IMR-90 (cell line): Measurements from ENCODE around the gene GRB2. TPM values are rescaled to one million over a fixed set of nuclear protein-coding genes. Genes with fewer than 3 reads are reported as not detected.

ENCODE experiments used
- ATAC-seq: fragments of 200-7000 bp; cut with Tn5 transposase; 2 replicates; pipeline ENCODE4 v1.9.1; 2020; ENCODE audit warnings: low read depth, mild to moderate bottlenecking, moderate library complexity
- BruUV-seq: library from RNA; stranded (reverse); fragments of 400-500 nt; replicated peaks from 2 replicates; lab custom pipeline; 2021; lab: Mats Ljungman, UMichigan
- CTCF ChIA-PET: fragments of 300-600 bp; formaldehyde crosslinking; extraction: SDS; loops from one replicate; lab custom pipeline; 2021; ENCODE audit warnings: antibody characterized with exemption; lab: Yijun Ruan, JAX
- POLR2A ChIA-PET: fragments of 300-600 bp; sonication (Branson Sonifier 250); formaldehyde crosslinking; loops from one replicate; lab custom pipeline; 2022; ENCODE audit warnings: antibody characterized with exemption; ENCODE audit not compliant: unreplicated experiment; lab: Charles Lee
- DNase-seq: peaks from one replicate; pipeline ENCODE4 v3.0.0; 2013
- H2AFZ ChIP-seq: replicated peaks from 2 replicates; pipeline ENCODE3; 2013; ENCODE audit warnings: low read length, mild to moderate bottlenecking; ENCODE audit not compliant: poor library complexity
- H2AK5ac ChIP-seq: 2 replicates; pipeline ENCODE4 v1.6.1; 2013; ENCODE audit warnings: low read depth, low read length, inconsistent platforms
- H2AK9ac ChIP-seq: replicated peaks from 2 replicates; pipeline ENCODE3; 2013; ENCODE audit warnings: mild to moderate bottlenecking, low read depth, low read length, moderate library complexity; ENCODE audit not compliant: poor library complexity
- H2BK120ac ChIP-seq: 2 replicates; pipeline ENCODE4 v1.6.1; 2013; ENCODE audit warnings: low read depth, low read length, inconsistent platforms
- H2BK15ac ChIP-seq: 3 replicates; pipeline ENCODE4 v1.6.1; 2013; ENCODE audit warnings: low read depth, low read length, inconsistent platforms
- H2BK20ac ChIP-seq: 2 replicates; pipeline ENCODE4 v1.6.1; 2013; ENCODE audit warnings: low read depth, mild to moderate bottlenecking, inconsistent platforms, low read length, moderate library complexity
- H2BK5ac ChIP-seq: 2 replicates; pipeline ENCODE4 v1.6.1; 2013; ENCODE audit warnings: mild to moderate bottlenecking, low read depth, low read length, inconsistent platforms; ENCODE audit not compliant: poor library complexity, severe bottlenecking
- H3K14ac ChIP-seq: replicated peaks from 2 replicates; pipeline ENCODE4 v1.6.1; 2013; ENCODE audit warnings: low read depth, low read length, inconsistent platforms
- H3K18ac ChIP-seq: 2 replicates; pipeline ENCODE4 v1.6.1; 2013; ENCODE audit warnings: low read depth, low read length, control low read depth
- H3K23ac ChIP-seq: 2 replicates; pipeline ENCODE4 v1.6.1; 2013; ENCODE audit warnings: low read depth, low read length, inconsistent platforms
- H3K27ac ChIP-seq: 2 replicates; pipeline ENCODE4 v1.5.1; 2013; ENCODE audit warnings: mild to moderate bottlenecking, control low read depth, low read length; ENCODE audit not compliant: insufficient read depth
- H3K27me3 ChIP-seq: 2 replicates; pipeline ENCODE4 v1.6.1; 2013; ENCODE audit warnings: low read length; ENCODE audit not compliant: control insufficient read depth, insufficient read depth
- H3K36me3 ChIP-seq: 2 replicates; pipeline ENCODE4 v1.6.1; 2013; ENCODE audit warnings: low read length, mixed read lengths; ENCODE audit not compliant: control insufficient read depth, insufficient read depth
- H3K4ac ChIP-seq: 2 replicates; pipeline ENCODE4 v1.6.1; 2013; ENCODE audit warnings: low read depth, low read length, inconsistent platforms
- H3K4me1 ChIP-seq: 2 replicates; pipeline ENCODE4 v1.6.1; 2013; ENCODE audit warnings: low read length, mixed read lengths; ENCODE audit not compliant: control insufficient read depth, insufficient read depth
- H3K4me2 ChIP-seq: 2 replicates; pipeline ENCODE4 v1.6.1; 2013; ENCODE audit warnings: low read depth, mild to moderate bottlenecking, control low read depth, low read length, moderate library complexity
- H3K4me3 ChIP-seq: 2 replicates; pipeline ENCODE4 v1.5.1; 2013; ENCODE audit warnings: low read depth, mild to moderate bottlenecking, control low read depth, low read length, moderate library complexity; ENCODE audit not compliant: insufficient read depth
- H3K56ac ChIP-seq: 2 replicates; pipeline ENCODE4 v1.6.1; 2013; ENCODE audit warnings: low read length, inconsistent platforms; ENCODE audit not compliant: insufficient read depth; ENCODE audit errors: extremely low read depth
- H3K79me1 ChIP-seq, 2 experiments: 2 replicates each; pipeline ENCODE4 v1.6.1; 2013; ENCODE audit warnings: low read length in 2 of 2, inconsistent platforms in 1 of 2, low read depth in 1 of 2
- H3K9ac ChIP-seq: 2 replicates; pipeline ENCODE4 v1.6.1; 2013; ENCODE audit warnings: low read depth, low read length, control low read depth
- H3K9me1 ChIP-seq: 2 replicates; pipeline ENCODE4 v1.6.1; 2013; ENCODE audit warnings: low read length, inconsistent platforms; ENCODE audit not compliant: insufficient read depth
- H3K9me3 ChIP-seq: 2 replicates; pipeline ENCODE4 v1.6.1; 2013; ENCODE audit warnings: low read length; ENCODE audit not compliant: control insufficient read depth, insufficient read depth
- H4K20me1 ChIP-seq: 2 replicates; pipeline ENCODE4 v1.6.1; 2013; ENCODE audit warnings: low read length, inconsistent platforms; ENCODE audit not compliant: insufficient read depth
- H4K5ac ChIP-seq: 2 replicates; pipeline ENCODE4 v1.6.1; 2013; ENCODE audit warnings: mild to moderate bottlenecking, low read depth, low read length, control low read depth
- H4K8ac ChIP-seq, 2 experiments: 2 replicates each; pipeline ENCODE4 v1.6.1; 2013; ENCODE audit warnings: low read depth in 2 of 2, low read length in 2 of 2, control low read depth in 1 of 2, inconsistent platforms in 1 of 2
- H4K91ac ChIP-seq: 2 replicates; pipeline ENCODE4 v1.6.1; 2013; ENCODE audit warnings: low read depth, low read length, inconsistent platforms; ENCODE audit not compliant: insufficient read depth
- BHLHE40 ChIP-seq: fragments of 150-350 bp; IDR thresholded peaks from 2 replicates; pipeline ENCODE4 v1.6.1; 2016; ENCODE audit warnings: mild to moderate bottlenecking, low read depth, low read length
- FOS ChIP-seq: fragments of 150-350 bp; IDR thresholded peaks from 2 replicates; pipeline ENCODE4 v1.6.1; 2016; ENCODE audit warnings: low read depth, low read length
- WGBS, 2 experiments: methylation state at CpG; one replicate each; pipeline versions ENCODE4 v1.1.5 to v1.1.7; 2013; ENCODE audit warnings: missing lambda C conversion rate in 2 of 2; ENCODE audit not compliant: insufficient read length in 1 of 2; ENCODE audit errors: extremely low coverage in 2 of 2; 5-methylcytosine and 5-hydroxymethylcytosine counted together
- dilution Hi-C: fragments of 300-500 bp; cut with HindIII; formaldehyde crosslinking; loops from one replicate; pipeline ENCODE4 v1.14.3; 2018; ENCODE audit warnings: low sequenced_read_pairs; ENCODE audit not compliant: unreplicated experiment
- in situ Hi-C: fragments of 300-500 bp; cut with MboI; formaldehyde crosslinking; loops from 3 replicates; pipeline ENCODE4 v1.14.3; 2019; ENCODE audit warnings: low sequenced_read_pairs, inconsistent platforms, mixed read lengths
- intact Hi-C: fragments of 100-400 bp; cut with micrococcal nuclease; formaldehyde crosslinking; loops from 2 replicates; pipeline ENCODE4 v1.10.0; 2022
- polyA plus RNA-seq, 3 experiments: library from polyadenylated mRNA; depleted of rRNA; stranded (reverse); fragments of >200 nt; gene quantifications; 2 replicates each; pipeline ENCODE4 v1.2.3, GENCODE V29; 2012; ENCODE audit warnings: low replicate concordance in 1 of 3
- total RNA-seq: library from RNA; depleted of rRNA; stranded (reverse); fragments of >200 nt; gene quantifications from 2 replicates; pipeline ENCODE4 v1.2.3, GENCODE V29; 2012
- TF ChIP-seq, protein P1 (sequence below): conservative IDR thresholded peaks from 2 replicates; pipeline ENCODE4 v1.5.1; 2012; ENCODE audit warnings: mild to moderate bottlenecking, low read depth, low read length, improper control_type of control experiment

GRB2 gene
- total and polyA plus RNA-seq, 2 of the 4 experiments (the other 2 are of a cell fraction): 49.3 to 62.1 TPM

DNA sequence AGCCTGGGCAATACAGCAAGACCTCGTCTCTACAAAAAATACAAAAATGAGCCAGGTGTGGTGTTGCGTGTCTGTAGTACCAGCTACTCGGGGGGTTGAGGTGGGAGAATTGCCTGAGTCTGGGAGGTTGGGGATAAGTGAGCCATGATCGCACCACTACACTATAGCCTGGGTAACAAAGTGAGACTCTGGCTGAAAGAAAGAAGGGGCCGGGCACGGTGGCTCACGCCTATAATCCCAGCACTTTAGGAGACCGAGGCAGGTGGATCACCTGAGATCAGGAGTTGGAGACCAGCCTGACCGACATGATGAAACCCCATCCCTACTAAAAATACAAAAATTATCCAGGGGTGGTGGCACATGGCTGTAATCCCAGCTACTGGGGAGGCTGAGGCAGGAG lies 10.5 kb upstream of the GRB2 start:
- H4K8ac ChIP-seq: no peak overlapping the region
- H2BK15ac ChIP-seq: no peak overlapping the region
- H3K27me3 ChIP-seq: peaks cover 7% of the 10 kb centered on the region
- H3K27ac ChIP-seq: no peak overlapping the region
- H3K9ac ChIP-seq: no peak overlapping the region
- ATAC-seq: no peak
- no peaks in the 10 kb centered on the region for H3K36me3 ChIP-seq
- H3K18ac ChIP-seq: no peak overlapping the region
- in situ Hi-C loops: loop anchor here (25.0 kb wide), 1 partner anchor 354 kb away; no protein-coding TSS in a partner anchor
- no peak overlapping the region for H4K5ac ChIP-seq
- no CpG with 5 or more reads among the region's 9 CpGs for WGBS, 2 experiments
- H2BK20ac ChIP-seq: no peak overlapping the region
- no peaks in the 10 kb centered on the region for H3K9me1 ChIP-seq
- no peak overlapping the region for H2BK120ac ChIP-seq
- H3K4ac ChIP-seq: no peak overlapping the region
- dilution Hi-C loops: no loop called here
- no peak overlapping the region for H3K23ac ChIP-seq
- no peaks in the 10 kb centered on the region for H3K9me3 ChIP-seq
- no peak overlapping the region for H4K91ac ChIP-seq
- DNase-seq: no peak
- no peak overlapping the region for H2AK9ac ChIP-seq
- ChIA-PET CTCF (no interaction called here), POLR2A (no interaction called here)
- H3K4me1 ChIP-seq: no peaks in the 10 kb centered on the region
- no peak overlapping the region for H2AK5ac ChIP-seq
- H2AFZ ChIP-seq: no peak overlapping the region
- no TSS peak for BruUV-seq
- intact Hi-C loops: no loop called here
- no peak overlapping the region for H3K56ac ChIP-seq
- no peak overlapping the region for H3K14ac ChIP-seq
- no peak overlapping the region for H2BK5ac ChIP-seq
- no peaks in the 10 kb centered on the region for H3K79me1 ChIP-seq
- TF ChIP-seq BHLHE40 (no peak), FOS (no peak)
- TF ChIP-seq, protein P1, sequence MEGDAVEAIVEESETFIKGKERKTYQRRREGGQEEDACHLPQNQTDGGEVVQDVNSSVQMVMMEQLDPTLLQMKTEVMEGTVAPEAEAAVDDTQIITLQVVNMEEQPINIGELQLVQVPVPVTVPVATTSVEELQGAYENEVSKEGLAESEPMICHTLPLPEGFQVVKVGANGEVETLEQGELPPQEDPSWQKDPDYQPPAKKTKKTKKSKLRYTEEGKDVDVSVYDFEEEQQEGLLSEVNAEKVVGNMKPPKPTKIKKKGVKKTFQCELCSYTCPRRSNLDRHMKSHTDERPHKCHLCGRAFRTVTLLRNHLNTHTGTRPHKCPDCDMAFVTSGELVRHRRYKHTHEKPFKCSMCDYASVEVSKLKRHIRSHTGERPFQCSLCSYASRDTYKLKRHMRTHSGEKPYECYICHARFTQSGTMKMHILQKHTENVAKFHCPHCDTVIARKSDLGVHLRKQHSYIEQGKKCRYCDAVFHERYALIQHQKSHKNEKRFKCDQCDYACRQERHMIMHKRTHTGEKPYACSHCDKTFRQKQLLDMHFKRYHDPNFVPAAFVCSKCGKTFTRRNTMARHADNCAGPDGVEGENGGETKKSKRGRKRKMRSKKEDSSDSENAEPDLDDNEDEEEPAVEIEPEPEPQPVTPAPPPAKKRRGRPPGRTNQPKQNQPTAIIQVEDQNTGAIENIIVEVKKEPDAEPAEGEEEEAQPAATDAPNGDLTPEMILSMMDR: no peak
- no peak overlapping the region for H3K4me2 ChIP-seq
- H4K20me1 ChIP-seq: no peaks in the 10 kb centered on the region
- no peak overlapping the region for H3K4me3 ChIP-seq
